Mucosa of descending colon (tissue), 3 donors: Measurements from ENCODE around the gene CERCAM. TPM values are rescaled to one million over a fixed set of nuclear protein-coding genes. Genes with fewer than 3 reads are reported as not detected.

Experiments used
- ATAC-seq: fragments of 200-7000 bp; cut with Tn5 transposase; one replicate; pipeline ENCODE4 v1.9.1; 2020; ENCODE audit warnings: mild to moderate bottlenecking, moderate library complexity
- DNase-seq, 3 donors: peaks; one replicate each; pipeline ENCODE4 v3.0.0-alpha.2; 2020
- H3K36me3 ChIP-seq: fragments of 200-600 bp; one replicate; pipeline ENCODE4 v1.8.0; 2021; ENCODE audit warnings: low read depth, mild to moderate bottlenecking
- H3K4me1 ChIP-seq: fragments of 200-600 bp; one replicate; pipeline ENCODE4 v1.8.0; 2021; ENCODE audit warnings: low read depth, mild to moderate bottlenecking
- H3K4me3 ChIP-seq: fragments of 200-600 bp; one replicate; pipeline ENCODE4 v1.8.0; 2021; ENCODE audit warnings: mild to moderate bottlenecking
- H3K9me3 ChIP-seq: fragments of 200-600 bp; one replicate; pipeline ENCODE4 v1.8.0; 2021; ENCODE audit warnings: mild to moderate bottlenecking
- CTCF ChIP-seq: fragments of 200-600 bp; IDR thresholded peaks from one replicate; pipeline ENCODE4 v1.8.0; 2022; ENCODE audit warnings: antibody characterized with exemption, mild to moderate bottlenecking
- intact Hi-C, 2 donors: fragments of 100-400 bp; cut with DNase I in 1 of 2; cut with micrococcal nuclease in 1 of 2; formaldehyde crosslinking; loops; one replicate each; pipeline versions ENCODE4 v1.11.0 to v1.11.1; 2022; cut with DNase I, micrococcal nuclease
- total RNA-seq, 3 donors: library from RNA; stranded (reverse); fragmentation: NEBNext Ultra II Directional in 2 of 3; extraction: Animal tissue kit (Norgen Biotek cat#: 25700) in 2 of 3; gene quantifications; one replicate each; pipeline versions ENCODE4 v1.2.1 to v1.2.4, GENCODE V29; 2021 to 2023
- donor health status: DM: no; HTN: no; CAD: no; lungs with moderate emphysema.
- donor health status: DM: no; HTN: no; CAD: no.
- donor health status: DM: no; HTN: yes; CAD: no.

Gene CERCAM
- total RNA-seq, 3 donors from 2014 or later: 4.1 to 20.9 (median 11.5) TPM

GRCh38 chr9:128385496-128386460 lies 34.9 kb upstream of the CERCAM start:
- no peak for TF ChIP-seq CTCF
- DNase-seq (no peak), ATAC-seq (no peak)
- Histone ChIP-seq H3K36me3 (peaks cover 16% of the 10 kb centered on the region), H3K4me1 (no peaks in the 10 kb centered on the region), H3K4me3 (no peak overlapping the region), H3K9me3 (no peaks in the 10 kb centered on the region)
- intact Hi-C loops: no loop called here

GRCh38 chr9:128388150-128388549 lies 32.5 kb upstream of the CERCAM start:
- ATAC-seq: no peak
- Histone ChIP-seq H3K36me3 (peaks cover 16% of the 10 kb centered on the region), H3K4me1 (no peaks in the 10 kb centered on the region), H3K4me3 (no peak overlapping the region), H3K9me3 (no peaks in the 10 kb centered on the region)
- no peak for DNase-seq
- no peak for TF ChIP-seq CTCF
- intact Hi-C loops: no loop called here

GRCh38 chr9:128389395-128390149 lies 31.1 kb upstream of the CERCAM start:
- Histone ChIP-seq H3K4me1 (no peaks in the 10 kb centered on the region), H3K36me3 (peaks cover 16% of the 10 kb centered on the region), H3K4me3 (no peak overlapping the region), H3K9me3 (no peaks in the 10 kb centered on the region)
- intact Hi-C loops: no loop called here
- no peak for ATAC-seq
- TF ChIP-seq CTCF: no peak
- DNase-seq: no peak

GRCh38 chr9:128390150-128390812 lies 30.4 kb upstream of the CERCAM start:
- Histone ChIP-seq H3K9me3 (no peaks in the 10 kb centered on the region), H3K36me3 (peaks cover 16% of the 10 kb centered on the region)

More at GRCh38 chr9:128390150-128390812, 30.4 kb upstream of the CERCAM start:
- DNase-seq: no peak
- intact Hi-C loops: no loop called here
- no peak for ATAC-seq
- TF ChIP-seq CTCF: no peak
- Histone ChIP-seq H3K4me3 (no peak overlapping the region), H3K4me1 (no peaks in the 10 kb centered on the region)
